ENCODE measurements around the gene SMAD3. TPM values are rescaled to one million over a fixed set of nuclear protein-coding genes. Genes with fewer than 3 reads are reported as not detected.

Gene SMAD3
- total RNA-seq, 6 experiments from 2014 or later, result 9.2 to 34.0 (median 14.4) TPM

- H3K36me3 ChIP-seq, result peaks cover 0 to 20% (median 2%) of the 10 kb centered on the region in 4 donors
Observed at GRCh38 chr15:67202991-67203390, 137.6 kb downstream of the SMAD3 start.

DNA sequence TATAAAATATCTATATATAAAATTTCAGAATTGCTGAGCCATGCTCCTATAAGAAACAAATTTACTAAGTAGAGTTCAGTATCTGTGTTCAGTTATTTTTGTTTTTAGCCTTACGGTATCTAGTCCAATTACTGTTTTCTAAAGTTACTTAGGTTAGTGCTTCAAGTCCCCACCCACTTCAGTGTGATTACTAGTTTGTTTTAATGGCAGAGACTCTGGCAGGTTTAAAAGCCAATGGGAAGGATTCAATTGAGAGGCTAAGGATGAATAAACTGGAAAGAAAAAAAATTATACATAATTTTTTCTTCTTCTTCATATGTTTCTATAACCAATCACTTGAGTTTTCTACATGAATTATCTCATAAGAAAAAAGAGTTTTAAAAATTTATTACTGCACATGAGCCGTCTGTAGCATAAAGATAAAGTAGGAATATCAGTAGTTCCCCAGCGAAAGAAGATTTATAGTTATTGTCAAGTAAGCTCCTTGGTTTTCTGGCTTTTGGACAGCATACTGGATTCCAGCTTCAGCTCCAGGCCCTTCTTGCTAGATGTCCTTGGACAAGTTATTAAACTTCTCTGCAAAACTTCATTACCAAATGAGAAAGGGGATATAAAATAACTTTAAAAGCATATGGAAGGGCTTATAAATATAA, 142.3 kb downstream of the SMAD3 start:
- H3K36me3 ChIP-seq, result peaks cover 0 to 30% (median 2%) of the 10 kb centered on the region in 4 donors
- no peaks in the 10 kb centered on the region for H3K27me3 ChIP-seq
- no peak for DNase-seq
- 90% methylated on average over 3 of the region's 3 CpGs for WGBS (ENCODE audit: insufficient coverage, low coverage, low lambda C conversion rate, missing lambda C conversion rate)
- no peak for ATAC-seq
- H3K4me3 ChIP-seq, result no peak overlapping the region
- H3K9me3 ChIP-seq, result no peaks in the 10 kb centered on the region
- TF ChIP-seq POLR2A (IDR thresholded peaks at IDR 0.05) (no peak), CTCF (IDR thresholded peaks at IDR 0.05) (no peak)
- no peak overlapping the region for H3K27ac ChIP-seq
- intact Hi-C loops (cut with DNase I), result no loop called here
- H3K4me1 ChIP-seq, result no peaks in the 10 kb centered on the region

More at GRCh38 chr15:67202991-67203390, 137.6 kb downstream of the SMAD3 start:
- Histone ChIP-seq H3K9me3 (no peaks in the 10 kb centered on the region), H3K27ac (no peak overlapping the region), H3K4me3 (no peak overlapping the region), H3K4me1 (no peaks in the 10 kb centered on the region), H3K27me3 (no peaks in the 10 kb centered on the region)
- WGBS (ENCODE audit: insufficient coverage, low coverage, low lambda C conversion rate, missing lambda C conversion rate), result 94% methylated on average over 1 of the region's 1 CpG
- no peak for TF ChIP-seq POLR2A (IDR thresholded peaks at IDR 0.05)
- no peak for TF ChIP-seq CTCF (IDR thresholded peaks at IDR 0.05)
- no peak for DNase-seq
- intact Hi-C loops (cut with DNase I), result no loop called here
- ATAC-seq, result no peak

DNA sequence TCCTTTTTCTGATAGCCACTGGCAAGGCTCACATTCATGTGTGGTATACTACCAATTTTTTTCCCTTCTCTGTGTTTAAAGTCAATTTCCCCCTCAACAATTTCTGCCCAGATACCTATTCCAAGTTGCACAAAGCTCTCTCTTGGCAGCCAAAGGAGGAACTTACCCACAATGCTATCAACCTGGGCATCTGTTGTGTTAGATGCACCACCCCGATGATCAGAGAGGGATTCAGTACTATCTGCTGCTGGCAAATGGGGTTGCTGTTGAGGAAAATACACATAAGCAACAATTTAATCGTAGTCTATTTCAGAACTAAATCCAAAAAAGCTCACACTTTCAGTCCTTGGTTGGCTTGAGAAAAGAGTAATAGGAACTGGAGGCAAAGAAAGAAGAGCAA, 143.0 kb downstream of the SMAD3 start:
- DNase-seq (no peak), ATAC-seq (no peak)
- no peaks in the 10 kb centered on the region for H3K9me3 ChIP-seq
- no peaks in the 10 kb centered on the region for H3K4me1 ChIP-seq
- peaks cover 0 to 25% (median 2%) of the 10 kb centered on the region in 4 donors for H3K36me3 ChIP-seq
- 97% methylated on average over 2 of the region's 2 CpGs for WGBS (ENCODE audit: insufficient coverage, low coverage, low lambda C conversion rate, missing lambda C conversion rate)
- H3K27ac ChIP-seq, result no peak overlapping the region
- H3K27me3 ChIP-seq, result no peaks in the 10 kb centered on the region
- intact Hi-C loops (cut with DNase I), result no loop called here
- TF ChIP-seq POLR2A (IDR thresholded peaks at IDR 0.05) (no peak), CTCF (IDR thresholded peaks at IDR 0.05) (no peak)
- no peak overlapping the region for H3K4me3 ChIP-seq

DNA sequence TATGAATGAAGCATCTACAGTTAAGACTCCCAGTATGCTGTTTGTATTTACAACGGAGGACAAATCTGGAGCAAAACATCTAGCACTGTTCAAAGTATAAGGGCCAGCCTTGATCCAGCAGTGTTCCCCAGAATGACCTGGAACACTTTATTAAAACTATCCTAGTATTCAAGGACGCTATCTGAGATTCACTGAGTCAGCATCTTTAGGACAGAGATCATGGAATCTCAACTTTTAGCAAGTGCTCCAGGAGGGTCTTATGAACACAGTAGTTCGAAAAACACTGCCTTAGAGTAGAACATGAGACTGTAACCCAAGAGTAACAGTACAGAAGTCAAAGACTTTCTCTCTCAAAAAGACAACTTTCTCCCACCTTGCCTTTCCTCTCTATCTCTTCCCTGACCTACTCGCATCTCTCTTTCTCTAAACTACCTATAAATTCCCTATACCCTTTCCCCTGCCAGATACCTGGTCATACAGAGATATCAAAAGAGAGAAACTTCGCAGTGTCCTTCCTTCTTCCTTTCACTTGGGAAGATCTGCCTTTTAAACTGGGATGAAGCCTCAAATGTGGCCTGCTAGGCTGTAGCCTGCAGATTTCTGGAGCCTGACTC, 145.3 kb downstream of the SMAD3 start:
- no peak for TF ChIP-seq POLR2A (IDR thresholded peaks at IDR 0.05)
- TF ChIP-seq CTCF (IDR thresholded peaks at IDR 0.05), result no peak
- 91% methylated on average over 5 of the region's 5 CpGs for WGBS (ENCODE audit: insufficient coverage, low coverage, low lambda C conversion rate, missing lambda C conversion rate)
- Histone ChIP-seq H3K4me3 (no peak overlapping the region), H3K27me3 (no peaks in the 10 kb centered on the region), H3K4me1 (no peaks in the 10 kb centered on the region), H3K9me3 (no peaks in the 10 kb centered on the region), H3K36me3 (peaks cover 0 to 21% (median under 1%) of the 10 kb centered on the region in 4 donors), H3K27ac (no peak overlapping the region)
- DNase-seq (no peak), ATAC-seq (no peak)
- intact Hi-C loops (cut with DNase I), result no loop called here
